Right ventricle myocardium superior (tissue), 1 donor: ENCODE results near the gene ZNF784. TPM values are rescaled to one million over a fixed set of nuclear protein-coding genes. Genes with fewer than 3 reads are reported as not detected.
A peak's percentile ranks its signal among the peaks of the same experiment; 100 is the strongest.

Experiments
- ATAC-seq: fragments of 200-7000 bp; cut with Tn5 transposase; one replicate; pipeline ENCODE4 v1.9.1; 2020; ENCODE audit warnings: mild to moderate bottlenecking; ENCODE audit not compliant: poor library complexity
- DNase-seq: peaks from one replicate; pipeline ENCODE4 v3.0.0-alpha.2; 2020
- intact Hi-C: fragments of 100-400 bp; cut with DNase I; formaldehyde crosslinking; loops from one replicate; pipeline ENCODE4 v1.11.2; 2022
- total RNA-seq: library from RNA; stranded (reverse); fragmentation: NEBNext Ultra II Directional; extraction: Animal tissue kit (Norgen Biotek cat#: 25700); gene quantifications from one replicate; pipeline ENCODE4 v1.2.1, GENCODE V29; 2021
- donor health status: DM: no; HTN: yes; CAD: no; lungs with severe emphysema.

The ZNF784 gene
- total RNA-seq, 1 donor from 2014 or later: 11.7 TPM

- ATAC-seq (no peak), DNase-seq (no peak)
- intact Hi-C loops: no loop called here
Measured at GRCh38 chr19:55658846-55659459, 34.6 kb upstream of the ZNF784 start.

GRCh38 chr19:55656988-55657747 lies 32.8 kb upstream of the ZNF784 start:
- DNase-seq (no peak), ATAC-seq (no peak)
- intact Hi-C loops: no loop called here

GRCh38 chr19:55656552-55656951 lies 32.2 kb upstream of the ZNF784 start:
- intact Hi-C loops: no loop called here
- no peak for ATAC-seq
- no peak for DNase-seq

- DNase-seq: no peak
- intact Hi-C loops: no loop called here
- no peak for ATAC-seq
Measured at GRCh38 chr19:55655648-55656040, 31.3 kb upstream of the ZNF784 start.

- peak; percentile 97 for DNase-seq
- intact Hi-C loops: no loop called here
- ATAC-seq: peak; percentile 65
Measured at GRCh38 chr19:55654868-55655647, 30.7 kb upstream of the ZNF784 start, which contains the start of gene U2AF2. Gene U2AF2, plus strand, starts transcription at chr19:55655035. Its CDS starts 70 bp downstream, at chr19:55655105.

GRCh38 chr19:55654323-55654867 lies 30.0 kb upstream of the ZNF784 start:
- DNase-seq (peak; percentile 99), ATAC-seq (peak; percentile 79)
- intact Hi-C loops: no loop called here

GRCh38 chr19:55653651-55654322 lies 29.4 kb upstream of the ZNF784 start:
- intact Hi-C loops: no loop called here
- DNase-seq (peak; percentile 98), ATAC-seq (peak; percentile 78)

GRCh38 chr19:55652311-55653128 lies 28.2 kb upstream of the ZNF784 start:
- intact Hi-C loops: no loop called here
- DNase-seq: peak; percentile 61
- no peak for ATAC-seq

GRCh38 chr19:55651236-55651635 lies 26.9 kb upstream of the ZNF784 start:
- peak; percentile 31 for DNase-seq
- ATAC-seq: no peak
- intact Hi-C loops: no loop called here

GRCh38 chr19:55650602-55651230 lies 26.4 kb upstream of the ZNF784 start:
- intact Hi-C loops: no loop called here
- peak; percentile 35 for DNase-seq

GRCh38 chr19:55650126-55650557 lies 25.8 kb upstream of the ZNF784 start:
- intact Hi-C loops: no loop called here
- no peak for ATAC-seq
- DNase-seq: peak; percentile 29

More at GRCh38 chr19:55650602-55651230, 26.4 kb upstream of the ZNF784 start:
- ATAC-seq: no peak

- intact Hi-C loops: no loop called here
- ATAC-seq: no peak
- peak; percentile 41 for DNase-seq
Measured at GRCh38 chr19:55649268-55650125, 25.1 kb upstream of the ZNF784 start.

GRCh38 chr19:55648585-55649267 lies 24.4 kb upstream of the ZNF784 start:
- DNase-seq (peak; percentile 27), ATAC-seq (no peak)
- intact Hi-C loops: no loop called here

GRCh38 chr19:55647732-55648584 lies 23.6 kb upstream of the ZNF784 start, which contains the start of gene CCDC106:
Gene CCDC106, plus strand, starts transcription at chr19:55648212. Its CDS starts 835 bp downstream, at chr19:55649047.
- ATAC-seq (peak; percentile 66), DNase-seq (peak; percentile 80)
- intact Hi-C loops: no loop called here
